Endothelial cell of umbilical vein (primary cell): ENCODE results near the gene GLCE. TPM values are rescaled to one million over a fixed set of nuclear protein-coding genes. Genes with fewer than 3 reads are reported as not detected.

ENCODE experiments used
- BruUV-seq: library from RNA; stranded (reverse); fragments of 400-500 nt; replicated peaks from 2 replicates; lab custom pipeline; 2021; lab: Mats Ljungman, UMichigan
- CTCF ChIA-PET: fragments of 300-600, 350-600 bp; sonication (Branson Sonifier 250); formaldehyde crosslinking; loops from one replicate; lab custom pipeline; 2021; ENCODE audit warnings: antibody characterized with exemption, inconsistent platforms; lab: Charles Lee
- POLR2A ChIA-PET: fragments of 300-600, 350-600 bp; sonication (Branson Sonifier 250); formaldehyde crosslinking; loops from one replicate; lab custom pipeline; 2021; ENCODE audit warnings: antibody characterized with exemption, inconsistent platforms; lab: Charles Lee
- DNase-seq: peaks from one replicate; pipeline ENCODE4 v3.0.0-alpha.2; 2011; ENCODE audit warnings: low read depth, low spot score
- FAIRE-seq: peaks from 2 replicates; lab custom pipeline; 2011; peaks lifted over from hg19 to GRCh38; lab: Jason Lieb, UNC
- H2AFZ ChIP-seq: 2 replicates; pipeline ENCODE4 v1.6.0; 2012; ENCODE audit warnings: low read depth, low read length, control low read depth, inconsistent platforms
- H3K27ac ChIP-seq: 2 replicates; pipeline ENCODE4 v1.5.1; 2011; ENCODE audit warnings: low read depth, mild to moderate bottlenecking, control low read depth, low read length, moderate library complexity; ENCODE audit not compliant: insufficient read depth
- H3K27me3 ChIP-seq, 2 experiments: 2 replicates each; pipeline versions ENCODE4 v1.6.0 to v1.6.1; 2011; ENCODE audit warnings: low read length in 2 of 2, mixed read lengths in 1 of 2; ENCODE audit not compliant: control insufficient read depth in 2 of 2, insufficient read depth in 2 of 2
- H3K36me3 ChIP-seq, 2 experiments: 2 replicates in 1 of 2; 3 replicates in 1 of 2; pipeline ENCODE4 v1.5.1; 2011; ENCODE audit warnings: low read length in 2 of 2, mild to moderate bottlenecking in 1 of 2, moderate library complexity in 1 of 2; ENCODE audit not compliant: control insufficient read depth in 2 of 2, insufficient read depth in 2 of 2; ENCODE audit errors: extremely low read depth in 1 of 2
- H3K4me1 ChIP-seq: 3 replicates; pipeline ENCODE4 v1.5.1; 2011; ENCODE audit warnings: mild to moderate bottlenecking, low read length; ENCODE audit not compliant: control insufficient read depth, insufficient read depth; ENCODE audit errors: extremely low read depth
- H3K4me2 ChIP-seq: 2 replicates; pipeline ENCODE4 v1.6.1; 2011; ENCODE audit warnings: low read length, control low read depth, mixed read lengths; ENCODE audit not compliant: insufficient read depth
- H3K4me3 ChIP-seq, 3 experiments: fragments of 200-600 bp in 1 of 3; sonication (generic), shearing (Covaris generic) in 1 of 3; replicated peaks in 1 of 3; 2 replicates each; pipeline ENCODE4 v1.5.1; 2011 to 2016; ENCODE audit warnings: control low read depth in 3 of 3, low read length in 3 of 3, mild to moderate bottlenecking in 2 of 3, inconsistent platforms in 1 of 3, low read depth in 1 of 3, moderate library complexity in 1 of 3; ENCODE audit not compliant: insufficient read depth in 1 of 3
- H3K79me2 ChIP-seq: 2 replicates; pipeline ENCODE4 v1.6.0; 2012; ENCODE audit warnings: low read length, inconsistent platforms; ENCODE audit not compliant: control insufficient read depth, insufficient read depth
- H3K9ac ChIP-seq: replicated peaks from 2 replicates; pipeline ENCODE3; 2011; ENCODE audit warnings: low read length, control low read depth; ENCODE audit not compliant: insufficient read depth; ENCODE audit errors: extremely low read depth
- H3K9me1 ChIP-seq: replicated peaks from 3 replicates; pipeline ENCODE4 v1.6.0; 2011; ENCODE audit warnings: mild to moderate bottlenecking, low read length; ENCODE audit not compliant: control insufficient read depth, insufficient read depth; ENCODE audit errors: extremely low read depth
- H3K9me3 ChIP-seq: replicated peaks from 2 replicates; pipeline ENCODE4 v1.5.1; 2012; ENCODE audit warnings: low read length, inconsistent platforms; ENCODE audit not compliant: control insufficient read depth, insufficient read depth
- H4K20me1 ChIP-seq: replicated peaks from 2 replicates; pipeline ENCODE3; 2011; ENCODE audit warnings: mild to moderate bottlenecking, low read length; ENCODE audit not compliant: control insufficient read depth, insufficient read depth; ENCODE audit errors: extremely low read depth
- EZH2 ChIP-seq: IDR thresholded peaks from 2 replicates; pipeline ENCODE4 v1.6.1; 2012; ENCODE audit warnings: borderline replicate concordance, low read depth, mild to moderate bottlenecking, moderate library complexity, low read length, inconsistent platforms; ENCODE audit not compliant: severe bottlenecking
- FOS ChIP-seq: IDR thresholded peaks from 2 replicates; pipeline ENCODE4 v1.6.1; 2011; ENCODE audit warnings: mild to moderate bottlenecking, low read length, moderate library complexity, borderline replicate concordance; ENCODE audit not compliant: insufficient read depth
- GATA2 ChIP-seq: IDR thresholded peaks from 2 replicates; pipeline ENCODE4 v1.7.0; 2011; ENCODE audit warnings: low read depth, mild to moderate bottlenecking, moderate library complexity, mixed read lengths, low read length; ENCODE audit not compliant: insufficient read length, insufficient read depth
- JUN ChIP-seq: IDR thresholded peaks from 2 replicates; pipeline ENCODE4 v1.6.1; 2011; ENCODE audit warnings: borderline replicate concordance, low read depth; ENCODE audit not compliant: insufficient read length, insufficient read depth
- MYC ChIP-seq: IDR thresholded peaks from one replicate; pipeline ENCODE4 v1.6.1; 2011; ENCODE audit warnings: mild to moderate bottlenecking, low read depth, low read length
- POLR2A ChIP-seq: IDR thresholded peaks from 2 replicates; pipeline ENCODE4 v1.6.1; 2012; ENCODE audit warnings: low read depth, mild to moderate bottlenecking, control low read depth, low read length
- POLR2AphosphoS5 ChIP-seq: IDR thresholded peaks from 2 replicates; pipeline ENCODE4 v1.6.1; 2012; ENCODE audit warnings: low read depth, mild to moderate bottlenecking, control low read depth, low read length, moderate library complexity; ENCODE audit not compliant: insufficient read depth
- dilution Hi-C: fragments of 300-500 bp; cut with MboI; formaldehyde crosslinking; loops from one replicate; pipeline ENCODE4 v1.15.0; 2019; ENCODE audit warnings: low sequenced_read_pairs; ENCODE audit not compliant: extremely low pct_ligation_motif_present
- intact Hi-C: fragments of 100-400 bp; cut with micrococcal nuclease; formaldehyde crosslinking; loops from one replicate; pipeline ENCODE4 v1.10.0; 2022
- polyA plus RNA-seq, 4 experiments: library from polyadenylated mRNA; depleted of rRNA in 3 of 4; stranded (reverse) in 3 of 4; unstranded in 1 of 4; fragments of >200 nt; gene quantifications; 2 replicates each; pipeline versions ENCODE4 v1.2.1 to v1.2.3, GENCODE V29; 2011 to 2012; ENCODE audit warnings: missing spikeins in 1 of 4
- total RNA-seq: library from RNA; stranded (reverse); gene quantifications from 2 replicates; pipeline ENCODE4 v1.2.3, GENCODE V29; 2021
- TF ChIP-seq, protein P1 (sequence below), 2 donors: IDR thresholded peaks; 1 replicate in 1 of 2; 2 replicates in 1 of 2; pipeline ENCODE4 v1.5.1; 2011; ENCODE audit warnings: low read length in 2 of 2, mild to moderate bottlenecking in 2 of 2, moderate library complexity in 2 of 2, control low read depth in 1 of 2, inconsistent platforms in 1 of 2, low read depth in 1 of 2; ENCODE audit not compliant: insufficient read depth in 1 of 2; ENCODE audit errors: extremely low read depth in 1 of 2
- TF ChIP-seq, protein P2 (sequence below): IDR thresholded peaks from 2 replicates; pipeline ENCODE4 v1.6.1; 2011; ENCODE audit not compliant: insufficient read depth, insufficient read length

GLCE gene
- total and polyA plus RNA-seq, 2 donors (not counting 3 experiments of a cell fraction or from before 2014, with no cell fraction given): 48.1 to 86.6 TPM

DNA sequence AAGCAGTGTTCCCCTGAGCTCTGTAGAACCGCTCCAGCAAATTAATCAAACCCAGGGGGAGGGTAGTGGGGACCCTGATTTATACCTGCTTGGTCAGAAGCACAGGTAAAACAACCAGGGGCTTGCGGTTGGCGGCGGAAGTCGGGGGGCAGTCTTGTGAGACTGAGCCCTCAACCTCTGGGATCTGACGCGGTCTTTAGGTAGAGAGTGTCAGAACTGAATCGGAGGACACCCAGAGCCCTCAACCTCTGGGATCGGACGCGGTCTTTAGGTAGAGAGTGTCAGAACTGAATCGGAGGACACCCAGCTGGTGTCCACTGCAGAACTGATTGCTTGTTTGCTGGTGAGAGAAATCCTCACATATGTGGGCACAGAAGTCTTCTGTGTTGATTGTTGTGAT is 125.4 kb downstream of the GLCE start:
- no peaks in the 10 kb centered on the region for H3K9me3 ChIP-seq
- H3K27ac ChIP-seq: no peak overlapping the region
- no TSS peak for BruUV-seq
- H3K4me2 ChIP-seq: no peak overlapping the region
- H4K20me1 ChIP-seq: no peaks in the 10 kb centered on the region
- no peaks in the 10 kb centered on the region for H3K36me3 ChIP-seq
- no peak for TF ChIP-seq JUN
- TF ChIP-seq, protein P1, sequence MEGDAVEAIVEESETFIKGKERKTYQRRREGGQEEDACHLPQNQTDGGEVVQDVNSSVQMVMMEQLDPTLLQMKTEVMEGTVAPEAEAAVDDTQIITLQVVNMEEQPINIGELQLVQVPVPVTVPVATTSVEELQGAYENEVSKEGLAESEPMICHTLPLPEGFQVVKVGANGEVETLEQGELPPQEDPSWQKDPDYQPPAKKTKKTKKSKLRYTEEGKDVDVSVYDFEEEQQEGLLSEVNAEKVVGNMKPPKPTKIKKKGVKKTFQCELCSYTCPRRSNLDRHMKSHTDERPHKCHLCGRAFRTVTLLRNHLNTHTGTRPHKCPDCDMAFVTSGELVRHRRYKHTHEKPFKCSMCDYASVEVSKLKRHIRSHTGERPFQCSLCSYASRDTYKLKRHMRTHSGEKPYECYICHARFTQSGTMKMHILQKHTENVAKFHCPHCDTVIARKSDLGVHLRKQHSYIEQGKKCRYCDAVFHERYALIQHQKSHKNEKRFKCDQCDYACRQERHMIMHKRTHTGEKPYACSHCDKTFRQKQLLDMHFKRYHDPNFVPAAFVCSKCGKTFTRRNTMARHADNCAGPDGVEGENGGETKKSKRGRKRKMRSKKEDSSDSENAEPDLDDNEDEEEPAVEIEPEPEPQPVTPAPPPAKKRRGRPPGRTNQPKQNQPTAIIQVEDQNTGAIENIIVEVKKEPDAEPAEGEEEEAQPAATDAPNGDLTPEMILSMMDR (IDR thresholded peaks at IDR 0.05; ENCODE audit: extremely low read depth in 1 of 2, insufficient read depth in 1 of 2, low read depth in 1 of 2, low read length in 2 of 2): no peak
- no peak for TF ChIP-seq POLR2AphosphoS5
- no peak for TF ChIP-seq EZH2
- no peak for TF ChIP-seq MYC
- TF ChIP-seq, protein P2, sequence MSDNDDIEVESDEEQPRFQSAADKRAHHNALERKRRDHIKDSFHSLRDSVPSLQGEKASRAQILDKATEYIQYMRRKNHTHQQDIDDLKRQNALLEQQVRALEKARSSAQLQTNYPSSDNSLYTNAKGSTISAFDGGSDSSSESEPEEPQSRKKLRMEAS: no peak
- TF ChIP-seq GATA2: no peak
- TF ChIP-seq FOS: no peak
- TF ChIP-seq POLR2A: no peak
- DNase-seq (no peak), FAIRE-seq (peak; percentile 15)
- no peaks in the 10 kb centered on the region for H3K9me1 ChIP-seq
- CTCF ChIA-PET: no interaction called here
- no peaks in the 10 kb centered on the region for H3K27me3 ChIP-seq
- H3K4me1 ChIP-seq: no peaks in the 10 kb centered on the region
- POLR2A ChIA-PET: no interaction called here
- dilution Hi-C loops: no loop called here
- no peaks in the 10 kb centered on the region for H3K79me2 ChIP-seq
- intact Hi-C loops: no loop called here
- no peak overlapping the region for H3K4me3 ChIP-seq
- no peak overlapping the region for H2AFZ ChIP-seq
- no peak overlapping the region for H3K9ac ChIP-seq
